Thoracic aorta (tissue), 2 donors: ENCODE data around the gene OLR1. TPM values are rescaled to one million over a fixed set of nuclear protein-coding genes. Genes with fewer than 3 reads are reported as not detected.
"Not testable (repeated sequence)": the region's sequence is repeated elsewhere in the genome, so short reads cannot be mapped to it uniquely, and the experiment has no call there.

ENCODE experiments used
- ATAC-seq: fragments of 150-250 bp; one replicate; pipeline ENCODE4 v1.8.0; 2017; ENCODE audit warnings: low read depth; ENCODE audit not compliant: insufficient number of reproducible peaks, low FRiP score
- DNase-seq: peaks from one replicate; pipeline ENCODE4 v3.0.0-alpha.2; 2020; ENCODE audit warnings: low spot score
- H3K27ac ChIP-seq, 2 donors: fragments of 200-600 bp; sonication (generic); 1 replicate in 1 of 2; 2 replicates in 1 of 2; pipeline ENCODE4 v1.5.1; 2016; ENCODE audit warnings: mild to moderate bottlenecking in 2 of 2, moderate library complexity in 2 of 2
- H3K27me3 ChIP-seq: fragments of 200-600 bp; sonication (generic); replicated peaks from 2 replicates; pipeline ENCODE4 v1.6.0; 2016; ENCODE audit warnings: mild to moderate bottlenecking; ENCODE audit not compliant: insufficient read depth
- H3K36me3 ChIP-seq: fragments of 200-600 bp; sonication (generic); one replicate; pipeline ENCODE4 v1.5.1; 2016
- H3K4me1 ChIP-seq, 2 donors: fragments of 200-600 bp; sonication (generic); 1 replicate in 1 of 2; 2 replicates in 1 of 2; pipeline versions ENCODE4 v1.5.1 to v1.6.0; 2016; ENCODE audit warnings: low read depth in 2 of 2, mild to moderate bottlenecking in 1 of 2; ENCODE audit not compliant: control insufficient read depth in 1 of 2
- H3K4me3 ChIP-seq: fragments of 200-600 bp; sonication (generic); 2 replicates; pipeline ENCODE4 v1.5.1; 2016; ENCODE audit warnings: mild to moderate bottlenecking
- H3K9me3 ChIP-seq: fragments of 200-600 bp; sonication (generic); 2 replicates; pipeline ENCODE4 v1.5.1; 2016
- CTCF ChIP-seq: fragments of 200-600 bp; sonication (generic); IDR thresholded peaks from one replicate; pipeline ENCODE4 v1.5.1; 2019; ENCODE audit warnings: antibody characterized with exemption
- total RNA-seq, 2 donors: library from RNA; depleted of rRNA; stranded (reverse); fragments of >200 nt; gene quantifications; one replicate each; pipeline versions ENCODE4 v1.1.0 to v1.2.3, GENCODE V29; 2016

OLR1 gene
- total RNA-seq, 2 donors from 2014 or later: 1.4 to 2.8 TPM

DNA sequence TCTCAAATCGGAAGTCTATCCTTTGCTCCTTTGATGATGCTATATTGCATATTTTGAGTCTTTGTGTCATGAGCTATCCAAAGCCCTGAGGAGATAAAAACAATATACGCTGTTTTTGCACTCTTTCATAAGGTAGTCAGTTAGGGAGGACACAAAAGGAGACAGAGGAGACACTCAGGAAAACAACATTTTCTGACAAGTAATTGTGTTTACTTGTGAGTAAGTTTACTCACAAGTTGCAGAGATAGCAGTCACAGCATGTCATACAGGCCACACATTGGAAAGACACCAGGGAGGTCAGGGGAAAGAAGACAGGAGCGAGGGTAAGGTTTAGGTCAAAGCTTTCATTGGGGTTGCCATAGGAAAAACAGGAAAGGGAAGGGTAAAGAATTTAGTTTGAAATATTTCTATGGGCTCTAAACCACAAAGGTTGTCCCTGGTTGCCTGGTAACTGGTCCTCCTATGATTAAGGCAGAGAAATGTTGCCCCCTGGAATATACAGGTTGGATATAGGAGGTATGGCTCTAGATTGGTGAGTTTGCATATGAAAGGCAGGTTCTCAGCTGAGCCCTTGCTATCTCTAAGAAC lies 33.4 kb upstream of the OLR1 start:
- no peak for TF ChIP-seq CTCF
- no peak overlapping the region for H3K27ac ChIP-seq

GRCh38 chr12:10204495-10204894 lies 32.6 kb upstream of the OLR1 start:
- not testable (repeated sequence) for H3K9me3 ChIP-seq, H3K4me1 ChIP-seq, H3K27me3 ChIP-seq, H3K4me3 ChIP-seq, ATAC-seq, H3K27ac ChIP-seq, H3K36me3 ChIP-seq, DNase-seq

More for the DNA sequence above, 33.4 kb upstream of the OLR1 start:
- H3K4me1 ChIP-seq: no peaks in the 10 kb centered on the region
- no peaks in the 10 kb centered on the region for H3K9me3 ChIP-seq
- no peaks in the 10 kb centered on the region for H3K36me3 ChIP-seq
- DNase-seq (no peak), ATAC-seq (no peak)
- H3K27me3 ChIP-seq: no peaks in the 10 kb centered on the region
- H3K4me3 ChIP-seq: no peak overlapping the region

DNA sequence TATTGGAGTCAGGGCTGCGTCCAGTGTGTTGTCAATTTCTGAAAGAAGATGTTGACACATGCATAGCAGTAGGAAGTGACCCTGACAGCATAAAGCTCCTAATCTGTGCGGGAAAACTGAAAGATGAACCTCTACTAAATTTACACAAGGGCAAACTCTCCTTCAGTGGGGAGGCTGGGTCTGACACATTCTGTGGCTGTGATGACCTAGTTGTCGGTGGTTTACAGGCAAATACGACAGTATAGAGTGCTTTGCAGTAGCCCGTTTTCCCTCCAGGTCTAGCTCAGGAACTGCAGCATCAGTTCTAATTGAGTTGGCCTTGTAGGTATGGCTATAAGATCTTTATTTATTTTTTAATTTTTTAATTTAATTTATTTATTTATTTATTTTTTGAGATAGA lies 25.9 kb upstream of the OLR1 start:
- Histone ChIP-seq H3K4me3 (no peak overlapping the region), H3K27ac (no peak overlapping the region), H3K36me3 (no peaks in the 10 kb centered on the region), H3K27me3 (no peaks in the 10 kb centered on the region), H3K9me3 (no peaks in the 10 kb centered on the region), H3K4me1 (no peaks in the 10 kb centered on the region)
- DNase-seq (no peak), ATAC-seq (no peak)
- TF ChIP-seq CTCF: no peak

GRCh38 chr12:10196210-10196609 lies 24.3 kb upstream of the OLR1 start:
- Histone ChIP-seq H3K4me1 (no peaks in the 10 kb centered on the region), H3K4me3 (no peak overlapping the region), H3K27ac (no peak overlapping the region), H3K36me3 (no peaks in the 10 kb centered on the region), H3K27me3 (no peaks in the 10 kb centered on the region), H3K9me3 (no peaks in the 10 kb centered on the region)
- ATAC-seq (no peak), DNase-seq (no peak)
- no peak for TF ChIP-seq CTCF

DNA sequence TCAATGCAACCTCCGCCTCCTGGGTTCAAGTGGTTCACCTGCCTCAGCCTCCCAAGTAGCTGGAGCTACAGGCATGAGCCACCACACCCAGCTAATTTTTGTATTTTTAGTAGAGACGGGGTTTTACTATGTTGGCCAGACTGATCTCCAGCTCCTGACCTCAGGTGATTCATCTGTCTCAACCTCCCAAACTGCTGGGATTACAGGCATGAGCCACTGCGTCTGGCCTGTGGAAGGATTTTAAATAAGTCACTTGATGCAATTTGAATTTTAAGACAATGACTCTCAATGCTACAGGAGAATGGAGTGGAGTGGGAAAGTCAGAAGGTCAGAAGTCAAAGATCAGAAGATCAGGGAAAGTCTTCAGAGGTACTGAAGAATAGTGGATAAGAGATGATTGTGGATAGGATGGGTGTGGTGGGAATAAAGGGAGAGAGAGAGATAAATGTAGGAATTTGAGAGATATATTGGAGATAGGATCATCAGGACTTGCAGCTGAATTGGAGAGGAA lies 22.3 kb upstream of the OLR1 start:
- no peak for ATAC-seq
- H3K27me3 ChIP-seq: no peaks in the 10 kb centered on the region
- H3K4me3 ChIP-seq: no peak overlapping the region
- TF ChIP-seq CTCF: no peak
- H3K9me3 ChIP-seq: no peaks in the 10 kb centered on the region
- no peaks in the 10 kb centered on the region for H3K36me3 ChIP-seq
- no peaks in the 10 kb centered on the region for H3K4me1 ChIP-seq
- H3K27ac ChIP-seq: no peak overlapping the region
- no peak for DNase-seq

- no peak overlapping the region for H3K27ac ChIP-seq
- no peak for ATAC-seq
- no peak for TF ChIP-seq CTCF
Observed at GRCh38 chr12:10191865-10192264, 19.9 kb upstream of the OLR1 start.

More at GRCh38 chr12:10191865-10192264, 19.9 kb upstream of the OLR1 start:
- H3K9me3 ChIP-seq: no peaks in the 10 kb centered on the region
- no peak overlapping the region for H3K4me3 ChIP-seq
- H3K27me3 ChIP-seq: no peaks in the 10 kb centered on the region
- DNase-seq: no peak
- H3K36me3 ChIP-seq: no peaks in the 10 kb centered on the region
- H3K4me1 ChIP-seq: no peaks in the 10 kb centered on the region
